PFSK-1 (cell line): Measurements from ENCODE around the gene DNAJB14.

ENCODE experiments used
- FOXP2 ChIP-seq: optimal IDR thresholded peaks from 2 replicates; pipeline ENCODE3; 2011; ENCODE audit warnings: borderline replicate concordance, control low read depth, inconsistent platforms; ENCODE audit not compliant: insufficient read depth; ENCODE audit errors: extremely low read length, extremely low read depth
- POLR2AphosphoS5 ChIP-seq: IDR thresholded peaks from 2 replicates; pipeline ENCODE4 v1.6.1; 2012; ENCODE audit warnings: low read depth, mild to moderate bottlenecking, control low read depth, low read length, moderate library complexity
- SIN3A ChIP-seq: IDR thresholded peaks from 2 replicates; pipeline ENCODE4 v1.6.1; 2012; ENCODE audit warnings: mild to moderate bottlenecking, low read length, moderate library complexity, borderline replicate concordance; ENCODE audit not compliant: insufficient read depth
- TAF1 ChIP-seq: IDR thresholded peaks from 2 replicates; pipeline ENCODE4 v1.6.1; 2012; ENCODE audit warnings: low read length, control low read depth, borderline replicate concordance; ENCODE audit not compliant: insufficient read depth
- TF ChIP-seq, protein P1 (sequence below), 2 experiments: IDR thresholded peaks; 2 replicates each; pipeline versions ENCODE4 v1.6.1 to v1.8.0; 2011 to 2012; ENCODE audit warnings: low read depth in 2 of 2, low read length in 2 of 2, control low read depth in 1 of 2, inconsistent platforms in 1 of 2, mild to moderate bottlenecking in 1 of 2, moderate library complexity in 1 of 2; ENCODE audit not compliant: insufficient read depth in 1 of 2

The DNAJB14 gene

DNA sequence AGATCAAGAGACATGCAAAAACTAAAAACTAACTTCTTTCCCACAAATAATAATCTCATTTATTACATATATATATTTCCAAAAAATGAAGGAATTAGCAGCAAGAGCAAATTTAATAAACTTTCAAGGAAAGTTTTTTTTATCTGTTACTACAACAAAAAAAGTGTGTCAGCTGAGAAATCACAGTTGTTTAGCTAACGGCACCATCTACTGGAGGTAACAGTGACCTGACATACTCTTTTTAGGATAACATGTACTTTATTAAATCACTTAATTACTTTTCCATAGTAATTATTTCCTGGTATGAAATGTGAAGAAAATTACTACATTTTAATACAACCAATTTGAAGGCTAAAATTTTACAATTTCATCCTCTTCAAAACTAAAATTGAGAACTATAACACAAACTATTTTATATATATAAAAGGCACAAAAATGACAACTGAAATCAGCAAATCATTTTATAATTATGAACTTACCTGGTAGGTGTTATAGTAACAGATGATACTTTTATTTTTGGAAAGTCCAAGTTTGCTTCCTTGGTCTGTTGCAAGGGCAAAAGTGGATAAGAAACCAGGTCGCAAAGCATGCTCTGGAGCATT lies 61.3 kb downstream of the DNAJB14 start:
- no peak for TF ChIP-seq SIN3A
- TF ChIP-seq POLR2AphosphoS5 = no peak
- TF ChIP-seq, protein P1, sequence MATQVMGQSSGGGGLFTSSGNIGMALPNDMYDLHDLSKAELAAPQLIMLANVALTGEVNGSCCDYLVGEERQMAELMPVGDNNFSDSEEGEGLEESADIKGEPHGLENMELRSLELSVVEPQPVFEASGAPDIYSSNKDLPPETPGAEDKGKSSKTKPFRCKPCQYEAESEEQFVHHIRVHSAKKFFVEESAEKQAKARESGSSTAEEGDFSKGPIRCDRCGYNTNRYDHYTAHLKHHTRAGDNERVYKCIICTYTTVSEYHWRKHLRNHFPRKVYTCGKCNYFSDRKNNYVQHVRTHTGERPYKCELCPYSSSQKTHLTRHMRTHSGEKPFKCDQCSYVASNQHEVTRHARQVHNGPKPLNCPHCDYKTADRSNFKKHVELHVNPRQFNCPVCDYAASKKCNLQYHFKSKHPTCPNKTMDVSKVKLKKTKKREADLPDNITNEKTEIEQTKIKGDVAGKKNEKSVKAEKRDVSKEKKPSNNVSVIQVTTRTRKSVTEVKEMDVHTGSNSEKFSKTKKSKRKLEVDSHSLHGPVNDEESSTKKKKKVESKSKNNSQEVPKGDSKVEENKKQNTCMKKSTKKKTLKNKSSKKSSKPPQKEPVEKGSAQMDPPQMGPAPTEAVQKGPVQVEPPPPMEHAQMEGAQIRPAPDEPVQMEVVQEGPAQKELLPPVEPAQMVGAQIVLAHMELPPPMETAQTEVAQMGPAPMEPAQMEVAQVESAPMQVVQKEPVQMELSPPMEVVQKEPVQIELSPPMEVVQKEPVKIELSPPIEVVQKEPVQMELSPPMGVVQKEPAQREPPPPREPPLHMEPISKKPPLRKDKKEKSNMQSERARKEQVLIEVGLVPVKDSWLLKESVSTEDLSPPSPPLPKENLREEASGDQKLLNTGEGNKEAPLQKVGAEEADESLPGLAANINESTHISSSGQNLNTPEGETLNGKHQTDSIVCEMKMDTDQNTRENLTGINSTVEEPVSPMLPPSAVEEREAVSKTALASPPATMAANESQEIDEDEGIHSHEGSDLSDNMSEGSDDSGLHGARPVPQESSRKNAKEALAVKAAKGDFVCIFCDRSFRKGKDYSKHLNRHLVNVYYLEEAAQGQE (IDR thresholded peaks at IDR 0.05; ENCODE audit: insufficient read depth in 1 of 2, low read depth in 2 of 2, low read length in 2 of 2) = no peak
- TF ChIP-seq TAF1 = no peak
- no peak for TF ChIP-seq FOXP2

DNA sequence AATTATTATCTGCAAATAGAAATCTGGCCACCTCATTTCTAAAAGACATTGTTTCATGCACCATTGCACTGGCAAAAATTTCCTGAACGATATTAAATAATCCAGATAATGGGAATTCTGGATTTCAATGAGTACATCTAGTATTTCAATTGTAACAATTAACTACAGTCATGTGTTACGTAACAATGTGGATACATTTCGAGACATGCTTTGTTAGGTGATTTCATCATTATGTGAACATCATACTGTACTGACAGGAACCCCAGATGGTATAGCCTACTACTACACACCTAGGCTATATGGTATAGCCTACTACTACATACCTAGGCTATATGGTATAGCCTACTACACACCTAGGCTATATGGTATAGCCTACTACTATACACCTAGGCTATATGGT lies 67.0 kb downstream of the DNAJB14 start:
- no peak for TF ChIP-seq SIN3A
- TF ChIP-seq TAF1 = no peak
- TF ChIP-seq POLR2AphosphoS5 = no peak
- TF ChIP-seq FOXP2 = no peak

DNA sequence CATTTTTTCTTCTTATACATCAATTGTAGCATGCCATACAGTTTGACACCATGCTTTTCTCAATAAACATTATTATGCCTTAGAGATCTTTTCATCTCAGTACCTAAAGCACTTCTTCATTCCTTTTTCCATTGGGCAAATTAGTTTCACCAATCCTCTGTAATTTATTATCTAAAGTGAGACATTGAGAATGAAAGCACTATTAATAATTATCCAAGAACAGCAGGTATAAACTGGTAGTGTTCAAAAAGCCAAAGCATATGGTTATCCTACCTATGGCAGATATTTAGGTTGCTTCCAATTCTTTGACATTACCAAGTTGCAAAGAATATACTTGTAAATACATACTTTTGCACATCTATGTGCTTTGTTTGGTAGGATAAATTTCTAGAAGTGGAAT lies 67.8 kb downstream of the DNAJB14 start:
- TF ChIP-seq TAF1 = no peak
- no peak for TF ChIP-seq FOXP2
- TF ChIP-seq POLR2AphosphoS5 = no peak
- TF ChIP-seq, protein P1 (IDR thresholded peaks at IDR 0.05; ENCODE audit: insufficient read depth in 1 of 2, low read depth in 2 of 2, low read length in 2 of 2) = no peak
- TF ChIP-seq SIN3A = no peak

DNA sequence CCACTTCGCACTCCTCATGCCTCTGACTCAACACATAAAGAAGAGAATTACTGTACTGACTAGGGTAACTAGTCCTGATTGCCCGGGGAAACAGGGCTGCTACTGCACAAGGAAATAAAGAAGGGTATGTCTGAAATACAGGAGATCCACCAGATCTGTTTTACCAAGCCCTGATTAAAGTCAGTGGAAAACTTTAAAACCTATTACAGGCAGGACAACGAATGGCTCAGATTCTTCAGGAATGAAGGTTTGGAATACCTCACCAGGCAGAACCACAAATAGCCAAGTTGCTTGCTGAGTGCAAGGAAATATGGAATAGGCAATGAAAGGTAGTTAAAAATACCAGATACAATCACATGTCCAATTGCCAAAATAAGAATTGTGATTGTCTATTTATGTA lies 69.5 kb downstream of the DNAJB14 start:
- TF ChIP-seq FOXP2 (no peak), TAF1 (no peak), SIN3A (no peak)
- TF ChIP-seq, protein P1 (IDR thresholded peaks at IDR 0.05; ENCODE audit: insufficient read depth in 1 of 2, low read depth in 2 of 2, low read length in 2 of 2) = no peak

DNA sequence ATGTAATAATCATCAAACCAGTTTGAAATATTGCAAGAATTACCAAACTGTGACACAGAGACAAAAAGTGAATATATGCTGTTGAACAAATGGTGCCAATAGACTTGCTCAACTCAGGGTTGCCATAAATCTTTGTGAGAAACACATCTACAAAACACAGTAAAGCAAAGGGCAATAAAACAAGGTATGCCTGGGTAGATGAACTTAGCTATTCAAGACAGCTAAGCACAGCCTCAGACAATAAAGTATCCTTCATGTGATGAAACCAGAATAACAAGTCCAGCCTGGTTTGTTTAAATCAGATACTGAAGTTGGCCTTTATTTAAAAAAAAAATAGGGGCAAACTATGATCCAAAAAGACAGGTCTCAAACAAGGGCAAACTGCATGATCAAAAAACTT lies 71.3 kb downstream of the DNAJB14 start:
- TF ChIP-seq TAF1 (no peak), FOXP2 (no peak), POLR2AphosphoS5 (no peak), SIN3A (no peak)
- TF ChIP-seq, protein P1 (IDR thresholded peaks at IDR 0.05; ENCODE audit: insufficient read depth in 1 of 2, low read depth in 2 of 2, low read length in 2 of 2) = no peak

DNA sequence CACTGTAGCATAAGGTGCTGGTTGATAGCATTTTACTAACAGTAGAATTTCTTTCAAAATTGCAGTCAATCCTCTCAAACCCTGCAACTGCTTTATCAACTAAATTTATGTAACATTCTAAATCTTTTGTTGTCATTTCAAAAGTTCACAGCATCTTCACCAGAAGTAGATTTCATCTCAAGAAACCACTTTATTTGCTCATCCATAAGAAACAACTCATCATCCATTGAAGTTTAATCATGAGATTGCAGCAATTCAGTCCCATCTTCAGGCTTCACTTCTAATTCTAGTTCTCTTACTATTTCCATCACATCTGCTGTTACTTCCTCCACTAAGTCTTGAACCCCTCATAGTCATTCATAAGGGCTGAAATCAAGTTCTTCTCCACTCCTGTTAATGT lies 73.8 kb downstream of the DNAJB14 start:
- no peak for TF ChIP-seq TAF1
- TF ChIP-seq, protein P1 (IDR thresholded peaks at IDR 0.05; ENCODE audit: insufficient read depth in 1 of 2, low read depth in 2 of 2, low read length in 2 of 2) = no peak
- TF ChIP-seq POLR2AphosphoS5 = no peak
- no peak for TF ChIP-seq SIN3A
- no peak for TF ChIP-seq FOXP2
